ENCODE results near the gene SLC1A3.

SLC1A3 gene

GRCh38 chr5:36619012-36619635 is 12.7 kb downstream of the SLC1A3 start:
- Histone ChIP-seq H3K36me3 (no peaks in the 10 kb centered on the region), H3K4me3 (ENCODE audit: low read depth in 1 of 2, low read length in 1 of 2) (no peak overlapping the region), H3K4me1 (ENCODE audit: control insufficient read depth in 1 of 2, insufficient read depth in 1 of 2, low read depth in 1 of 2, low read length in 1 of 2) (no peaks in the 10 kb centered on the region), H3K27ac (no peak overlapping the region), H3K9me3 (no peaks in the 10 kb centered on the region), H3K27me3 (no peaks in the 10 kb centered on the region)
- no peak for TF ChIP-seq CTCF (IDR thresholded peaks at IDR 0.05)

GRCh38 chr5:36621985-36622384 is 15.6 kb downstream of the SLC1A3 start:
- TF ChIP-seq CTCF (IDR thresholded peaks at IDR 0.05) = no peak
- H3K4me3 ChIP-seq (ENCODE audit: low read depth in 1 of 2, low read length in 1 of 2) = no peak overlapping the region
- no peak overlapping the region for H3K27ac ChIP-seq
- no peaks in the 10 kb centered on the region for H3K27me3 ChIP-seq
- H3K36me3 ChIP-seq = no peaks in the 10 kb centered on the region
- no peaks in the 10 kb centered on the region for H3K4me1 ChIP-seq (ENCODE audit: control insufficient read depth in 1 of 2, insufficient read depth in 1 of 2, low read depth in 1 of 2, low read length in 1 of 2)
- H3K9me3 ChIP-seq = no peaks in the 10 kb centered on the region

GRCh38 chr5:36623832-36624231 is 17.4 kb downstream of the SLC1A3 start:
- H3K4me3 ChIP-seq (ENCODE audit: low read depth in 1 of 2, low read length in 1 of 2) = no peak overlapping the region
- no peaks in the 10 kb centered on the region for H3K9me3 ChIP-seq
- no peaks in the 10 kb centered on the region for H3K27me3 ChIP-seq
- H3K4me1 ChIP-seq (ENCODE audit: control insufficient read depth in 1 of 2, insufficient read depth in 1 of 2, low read depth in 1 of 2, low read length in 1 of 2) = no peaks in the 10 kb centered on the region
- TF ChIP-seq CTCF (IDR thresholded peaks at IDR 0.05) = no peak
- H3K27ac ChIP-seq = no peak overlapping the region
- H3K36me3 ChIP-seq = no peaks in the 10 kb centered on the region

- Histone ChIP-seq H3K27ac (no peak overlapping the region), H3K36me3 (no peaks in the 10 kb centered on the region), H3K9me3 (no peaks in the 10 kb centered on the region), H3K27me3 (no peaks in the 10 kb centered on the region), H3K4me3 (ENCODE audit: low read depth in 1 of 2, low read length in 1 of 2) (no peak overlapping the region), H3K4me1 (ENCODE audit: control insufficient read depth in 1 of 2, insufficient read depth in 1 of 2, low read depth in 1 of 2, low read length in 1 of 2) (no peaks in the 10 kb centered on the region)
- no peak for TF ChIP-seq CTCF (IDR thresholded peaks at IDR 0.05)
These were observed 17.9 kb downstream of the SLC1A3 start for GRCh38 chr5:36624277-36624676.

GRCh38 chr5:36628695-36629094 is 22.3 kb downstream of the SLC1A3 start:
- TF ChIP-seq CTCF (IDR thresholded peaks at IDR 0.05) = no peak

More at GRCh38 chr5:36628695-36629094, 22.3 kb downstream of the SLC1A3 start:
- H3K9me3 ChIP-seq = no peaks in the 10 kb centered on the region
- no peak overlapping the region for H3K27ac ChIP-seq
- H3K4me1 ChIP-seq (ENCODE audit: control insufficient read depth in 1 of 2, insufficient read depth in 1 of 2, low read depth in 1 of 2, low read length in 1 of 2) = no peaks in the 10 kb centered on the region
- H3K27me3 ChIP-seq = no peaks in the 10 kb centered on the region
- no peaks in the 10 kb centered on the region for H3K36me3 ChIP-seq
- H3K4me3 ChIP-seq (ENCODE audit: low read depth in 1 of 2, low read length in 1 of 2) = no peak overlapping the region

Measured in neutrophil (primary cell).